Prostate gland (tissue), 2 donors: Measurements from ENCODE around the gene GDNF. TPM values are rescaled to one million over a fixed set of nuclear protein-coding genes. Genes with fewer than 3 reads are reported as not detected.

Source experiments
- DNase-seq: peaks from one replicate; pipeline ENCODE4 v3.0.0-alpha.2; 2019; ENCODE audit warnings: low spot score
- H3K27ac ChIP-seq, 2 donors: fragments of 200-600 bp; sonication (generic); 2 replicates each; pipeline ENCODE4 v1.5.1; 2017 to 2019
- H3K27me3 ChIP-seq: fragments of 200-600 bp; sonication (generic); replicated peaks from 2 replicates; pipeline ENCODE4 v1.5.1; 2019; ENCODE audit not compliant: insufficient read depth
- H3K36me3 ChIP-seq, 2 donors: fragments of 200-600 bp; sonication (generic); 1 replicate in 1 of 2; 2 replicates in 1 of 2; pipeline versions ENCODE4 v1.5.1 to v1.8.1; 2017 to 2019
- H3K4me1 ChIP-seq: fragments of 200-600 bp; sonication (generic); replicated peaks from 2 replicates; pipeline ENCODE4 v1.5.1; 2019
- H3K4me3 ChIP-seq, 2 donors: fragments of 200-600 bp; sonication (generic); 2 replicates each; pipeline ENCODE4 v1.5.1; 2017 to 2019
- H3K9me3 ChIP-seq: fragments of 200-600 bp; sonication (generic); 2 replicates; pipeline ENCODE4 v1.5.1; 2017
- CTCF ChIP-seq, 4 experiments: fragments of 200-600 bp in 2 of 4; fragments of 450-650 bp in 2 of 4; sonication (generic) in 2 of 4; IDR thresholded peaks; 1 replicate in 3 of 4; 2 replicates in 1 of 4; pipeline ENCODE4 v1.5.1; 2016 to 2019; ENCODE audit warnings: antibody characterized with exemption in 4 of 4, mild to moderate bottlenecking in 2 of 4, moderate library complexity in 2 of 4
- POLR2A ChIP-seq: fragments of 450-650 bp; IDR thresholded peaks from one replicate; pipeline ENCODE4 v1.6.1; 2016; ENCODE audit warnings: antibody characterized with exemption, mild to moderate bottlenecking
- POLR2AphosphoS5 ChIP-seq: sonication (generic); formaldehyde crosslinking; IDR thresholded peaks from one replicate; pipeline ENCODE4 v1.6.1; 2017; ENCODE audit warnings: antibody characterized with exemption
- WGBS: methylation state at CpG from one replicate; pipeline ENCODE4 v1.1.5; 2018; 5-methylcytosine and 5-hydroxymethylcytosine counted together
- intact Hi-C: fragments of 100-400 bp; cut with DNase I; formaldehyde crosslinking; loops from one replicate; pipeline ENCODE4 v1.14.2; 2022
- total RNA-seq, 2 donors: library from RNA; depleted of rRNA; stranded (reverse); fragments of >200 nt; gene quantifications; one replicate each; pipeline ENCODE4 v1.1.0, GENCODE V29; 2016

GDNF gene
- total RNA-seq, 2 donors from 2014 or later: 0.18 to 1.3 TPM

DNA sequence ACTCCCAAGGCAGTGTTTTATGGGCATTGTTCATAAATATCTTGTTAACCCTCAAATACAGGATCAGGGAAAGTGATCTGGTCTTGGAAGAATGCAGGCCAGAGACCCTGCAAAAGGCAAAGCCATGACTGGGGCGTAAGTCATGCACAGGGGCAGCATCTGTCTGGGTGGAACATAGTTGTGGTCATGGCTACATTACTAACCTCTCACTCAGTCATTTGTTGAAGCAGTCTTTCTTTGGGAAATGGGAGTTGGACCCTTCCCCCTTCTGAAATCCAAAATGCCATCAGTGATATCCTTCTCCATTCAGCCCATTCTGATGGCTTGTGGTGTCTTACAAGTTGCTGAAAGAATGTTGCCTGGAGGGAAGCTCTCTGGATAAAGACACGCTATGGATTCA, 68.1 kb downstream of the GDNF start:
- 65% methylated on average over 2 of the region's 2 CpGs for WGBS

DNA sequence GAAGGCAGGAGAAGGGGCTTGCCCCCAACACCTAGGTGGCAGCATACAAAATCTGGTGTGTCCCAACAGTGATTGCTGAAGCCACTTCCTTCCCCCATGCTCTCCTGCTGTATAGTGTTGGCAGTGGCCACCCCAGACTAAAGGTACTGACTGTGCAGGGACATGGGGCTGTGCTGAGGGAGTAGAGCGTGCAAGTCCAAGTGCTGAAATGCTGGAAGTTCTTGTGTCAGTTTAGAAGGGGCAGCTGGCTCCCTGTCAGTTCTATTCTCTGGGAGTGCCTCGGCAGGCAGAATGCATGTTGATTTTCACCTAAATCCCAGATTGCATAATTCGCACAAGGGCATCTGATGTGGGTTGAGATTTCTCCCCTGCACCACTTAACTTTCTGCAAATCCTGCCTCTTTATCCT, 68.6 kb downstream of the GDNF start:
- no peak for DNase-seq
- Histone ChIP-seq H3K27me3 (no peaks in the 10 kb centered on the region), H3K36me3 (no peaks in the 10 kb centered on the region), H3K9me3 (no peaks in the 10 kb centered on the region), H3K4me1 (no peaks in the 10 kb centered on the region), H3K27ac (no peak overlapping the region), H3K4me3 (no peak overlapping the region)
- intact Hi-C loops: no loop called here
- TF ChIP-seq POLR2A (no peak), CTCF (IDR thresholded peaks at IDR 0.05) (no peak), POLR2AphosphoS5 (no peak)
- 71% methylated on average over 3 of the region's 3 CpGs for WGBS

More for the DNA sequence above, 68.1 kb downstream of the GDNF start:
- H3K9me3 ChIP-seq: no peaks in the 10 kb centered on the region
- H3K36me3 ChIP-seq: no peaks in the 10 kb centered on the region
- H3K4me3 ChIP-seq: no peak overlapping the region
- intact Hi-C loops: no loop called here
- TF ChIP-seq CTCF (IDR thresholded peaks at IDR 0.05) (no peak), POLR2AphosphoS5 (no peak), POLR2A (no peak)
- H3K27ac ChIP-seq: no peak overlapping the region
- no peak for DNase-seq
- no peaks in the 10 kb centered on the region for H3K27me3 ChIP-seq
- H3K4me1 ChIP-seq: no peaks in the 10 kb centered on the region

- no peak for DNase-seq
- intact Hi-C loops: no loop called here
- H3K4me1 ChIP-seq: no peaks in the 10 kb centered on the region
- WGBS: 24% methylated on average over 1 of the region's 1 CpG
- TF ChIP-seq CTCF (IDR thresholded peaks at IDR 0.05) (no peak), POLR2AphosphoS5 (no peak), POLR2A (no peak)
- no peak overlapping the region for H3K4me3 ChIP-seq
- no peaks in the 10 kb centered on the region for H3K9me3 ChIP-seq
- no peaks in the 10 kb centered on the region for H3K36me3 ChIP-seq
- H3K27ac ChIP-seq: no peak overlapping the region
- H3K27me3 ChIP-seq: no peaks in the 10 kb centered on the region
These were observed 69.1 kb downstream of the GDNF start for GRCh38 chr5:37770786-37771185.

- intact Hi-C loops: no loop called here
- H3K27me3 ChIP-seq: no peaks in the 10 kb centered on the region
- WGBS: 93% methylated on average over 1 of the region's 1 CpG
- DNase-seq: no peak
- H3K27ac ChIP-seq: no peak overlapping the region
- no peak overlapping the region for H3K4me3 ChIP-seq
- no peak for TF ChIP-seq POLR2AphosphoS5
- TF ChIP-seq POLR2A: no peak
- TF ChIP-seq CTCF (IDR thresholded peaks at IDR 0.05): no peak
- no peaks in the 10 kb centered on the region for H3K36me3 ChIP-seq
- H3K9me3 ChIP-seq: no peaks in the 10 kb centered on the region
- no peaks in the 10 kb centered on the region for H3K4me1 ChIP-seq
These were observed 70.0 kb downstream of the GDNF start for GRCh38 chr5:37769840-37770239.

GRCh38 chr5:37769108-37769507, 70.7 kb downstream of the GDNF start:
- no peaks in the 10 kb centered on the region for H3K9me3 ChIP-seq
- TF ChIP-seq CTCF (IDR thresholded peaks at IDR 0.05): no peak
- no peak for TF ChIP-seq POLR2AphosphoS5
- TF ChIP-seq POLR2A: no peak
- H3K36me3 ChIP-seq: no peaks in the 10 kb centered on the region
- intact Hi-C loops: no loop called here
- no peak overlapping the region for H3K4me3 ChIP-seq
- H3K27ac ChIP-seq: no peak overlapping the region
- no peak for DNase-seq
- no peaks in the 10 kb centered on the region for H3K27me3 ChIP-seq
- H3K4me1 ChIP-seq: no peaks in the 10 kb centered on the region
- 73% methylated on average over 4 of the region's 4 CpGs for WGBS
